Thymus (tissue), 11 donors: ENCODE data around the gene IFITM5. TPM values are rescaled to one million over a fixed set of nuclear protein-coding genes. Genes with fewer than 3 reads are reported as not detected.
A peak's percentile ranks its signal among the peaks of the same experiment; 100 is the strongest.
"Not testable (repeated sequence)": the region's sequence is repeated elsewhere in the genome, so short reads cannot be mapped to it uniquely, and the experiment has no call there.

Experiments used
- DNase-seq, 9 donors: peaks; one replicate each; pipeline ENCODE4 v3.0.0-alpha.2; 2013; ENCODE audit warnings: low spot score in 9 of 9, low read depth in 6 of 9, missing footprints in 1 of 9
- H3K27ac ChIP-seq, 2 donors: one replicate each; pipeline ENCODE4 v1.5.1; 2013; ENCODE audit warnings: control low read depth in 1 of 2, low read depth in 1 of 2, low read length in 1 of 2, mild to moderate bottlenecking in 1 of 2, moderate library complexity in 1 of 2
- H3K27me3 ChIP-seq, 2 donors: one replicate each; pipeline ENCODE4 v1.5.1; 2013; ENCODE audit warnings: low read length in 1 of 2; ENCODE audit not compliant: control insufficient read depth in 2 of 2, insufficient read depth in 1 of 2
- H3K36me3 ChIP-seq, 2 donors: one replicate each; pipeline ENCODE4 v1.5.1; 2013; ENCODE audit warnings: low read length in 1 of 2, mild to moderate bottlenecking in 1 of 2, moderate library complexity in 1 of 2; ENCODE audit not compliant: control insufficient read depth in 2 of 2, insufficient read depth in 2 of 2
- H3K4me1 ChIP-seq, 2 donors: one replicate each; pipeline ENCODE4 v1.5.1; 2013; ENCODE audit warnings: low read length in 2 of 2; ENCODE audit not compliant: control insufficient read depth in 2 of 2, insufficient read depth in 2 of 2
- H3K4me3 ChIP-seq, 2 donors: one replicate each; pipeline ENCODE4 v1.5.1; 2013; ENCODE audit warnings: low read length in 2 of 2, control low read depth in 1 of 2, mild to moderate bottlenecking in 1 of 2
- H3K9me3 ChIP-seq, 2 donors: one replicate each; pipeline ENCODE4 v1.5.1; 2013; ENCODE audit warnings: low read length in 1 of 2, mild to moderate bottlenecking in 1 of 2; ENCODE audit not compliant: control insufficient read depth in 2 of 2, insufficient read depth in 1 of 2
- WGBS: extraction: QIAGEN DNeasy Blood & Tissue Kit; methylation state at CpG from one replicate; pipeline ENCODE4 v1.1.7; 2013; 5-methylcytosine and 5-hydroxymethylcytosine counted together
- polyA plus RNA-seq: library from polyadenylated mRNA; stranded (reverse); fragments of 200-250 nt; gene quantifications from one replicate; pipeline ENCODE4 v1.2.3, GENCODE V29; 2013
- total RNA-seq: library from RNA; stranded (reverse); fragments of 120-200 nt; gene quantifications from one replicate; pipeline ENCODE4 v1.2.4, GENCODE V29; 2013
- donor health status: healthy.

The IFITM5 gene
- total and polyA plus RNA-seq, 2 donors, result 0.25 TPM; not detected in 1

DNA sequence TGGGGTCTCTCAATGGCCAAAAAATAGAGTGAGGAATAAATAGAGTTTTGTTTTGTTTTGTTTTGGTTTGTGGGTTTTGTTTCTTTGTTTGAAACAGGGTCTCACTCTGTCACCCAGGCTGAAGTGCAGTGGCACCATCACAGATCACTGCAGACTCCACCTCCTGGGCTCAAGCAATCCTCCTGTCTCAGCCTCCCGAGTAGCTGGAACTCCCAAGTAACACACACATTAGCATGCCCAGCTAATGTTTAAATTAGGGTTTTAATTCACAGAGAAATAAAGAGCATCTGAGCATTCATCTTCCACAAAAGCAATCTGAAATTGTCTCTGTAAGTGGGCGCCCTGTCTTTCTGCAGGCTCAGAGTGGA lies 30.5 kb upstream of the IFITM5 start:
- Histone ChIP-seq H3K4me1 (peaks cover 48 to 86% of the 10 kb centered on the region in 2 donors), H3K9me3 (peaks cover 0 to 19% of the 10 kb centered on the region in 2 donors), H3K4me3 (no peak overlapping the region), H3K27me3 (no peaks in the 10 kb centered on the region), H3K27ac (peak overlapping the region; percentile 43 to 76), H3K36me3 (peaks cover 0 to 2% of the 10 kb centered on the region in 2 donors)
- DNase-seq, result no peak
- 96% methylated on average over 2 of the region's 2 CpGs for WGBS

DNA sequence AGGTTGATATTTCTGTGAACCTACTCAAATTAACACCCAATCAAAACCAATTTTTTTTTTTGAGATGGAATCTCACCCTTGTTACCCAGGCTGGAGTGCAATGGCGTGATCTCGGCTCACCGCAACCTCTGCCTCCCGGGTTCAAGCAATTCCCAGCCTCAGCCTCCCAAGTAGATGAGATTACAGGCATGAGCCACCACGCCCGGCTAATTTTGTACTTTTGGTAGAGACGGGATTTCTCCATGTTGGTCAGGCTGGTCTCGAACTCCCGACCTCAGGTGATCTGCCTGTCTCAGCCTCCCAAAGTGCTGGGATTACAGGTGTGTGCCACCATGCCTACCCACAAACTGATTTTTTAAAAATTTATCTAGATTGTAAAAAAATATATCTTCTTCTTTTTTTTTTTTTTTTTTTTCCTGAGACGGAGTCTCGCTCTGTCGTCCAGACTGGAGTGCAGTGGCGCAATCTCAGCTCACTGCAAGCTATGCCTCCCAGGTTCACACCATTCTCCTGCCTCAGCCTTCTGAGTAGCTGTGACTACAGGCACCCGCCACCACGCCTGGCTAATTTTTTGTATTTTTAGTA lies 29.3 kb upstream of the IFITM5 start:
- 93% methylated on average over 15 of the region's 15 CpGs for WGBS
- peak overlapping the region in 1 of 2 donors; percentile 75 for H3K27ac ChIP-seq
- not testable (repeated sequence) for DNase-seq, H3K27me3 ChIP-seq, H3K36me3 ChIP-seq, H3K4me3 ChIP-seq
- H3K9me3 ChIP-seq, result peaks cover 0 to 19% of the 10 kb centered on the region in 2 donors
- peaks cover 48 to 87% of the 10 kb centered on the region in 2 donors for H3K4me1 ChIP-seq

DNA sequence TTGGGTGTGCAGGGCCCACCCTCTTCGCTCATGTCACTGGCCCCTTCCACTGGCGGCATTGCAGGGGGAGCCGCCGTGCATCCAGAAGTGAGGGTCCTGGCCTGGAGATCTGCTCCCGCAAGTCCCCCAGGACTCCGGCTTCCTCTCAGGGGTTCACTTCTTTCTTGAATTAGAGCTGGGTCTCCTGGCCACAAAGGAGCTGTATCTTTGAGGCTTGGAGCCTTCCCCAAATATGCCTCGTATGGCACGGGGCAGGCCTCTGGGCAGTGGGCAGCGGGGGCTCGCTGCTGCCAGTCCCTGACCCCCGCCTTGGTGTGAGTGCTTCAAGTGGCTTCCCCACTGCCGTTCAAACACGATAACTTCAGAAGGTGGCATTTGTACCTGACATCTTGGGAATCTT lies 28.7 kb upstream of the IFITM5 start:
- no peak for DNase-seq
- peaks cover 0 to 2% of the 10 kb centered on the region in 2 donors for H3K36me3 ChIP-seq
- WGBS, result 99% methylated on average over 13 of the region's 13 CpGs
- H3K27me3 ChIP-seq, result no peaks in the 10 kb centered on the region
- peak overlapping the region in 1 of 2 donors; percentile 27 for H3K27ac ChIP-seq
- H3K4me1 ChIP-seq, result peaks cover 46 to 81% of the 10 kb centered on the region in 2 donors
- H3K9me3 ChIP-seq, result peaks cover 0 to 19% of the 10 kb centered on the region in 2 donors
- no peak overlapping the region for H3K4me3 ChIP-seq

DNA sequence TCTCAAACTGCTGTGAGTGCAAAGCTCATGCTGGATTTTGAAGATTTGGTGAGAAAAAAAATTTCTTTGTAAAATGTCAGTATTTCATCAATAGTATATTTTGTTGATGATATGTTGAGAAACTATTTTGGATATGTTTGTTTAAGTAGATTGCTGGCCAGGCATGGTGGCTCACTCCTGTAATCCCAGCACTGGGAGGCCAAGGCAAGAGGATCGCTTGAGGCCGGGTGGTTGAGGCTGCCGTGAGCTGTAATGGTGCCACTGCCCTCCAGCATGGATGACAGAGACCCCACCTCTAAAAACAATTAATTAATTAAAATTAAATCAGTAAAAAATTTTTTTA lies 28.2 kb upstream of the IFITM5 start:
- H3K9me3 ChIP-seq, result peaks cover 0 to 19% of the 10 kb centered on the region in 2 donors
- DNase-seq, result no peak
- peaks cover 0 to 2% of the 10 kb centered on the region in 2 donors for H3K36me3 ChIP-seq
- peak overlapping the region; percentile 91 to 94 for H3K27ac ChIP-seq
- 99% methylated on average over 3 of the region's 3 CpGs for WGBS
- H3K4me1 ChIP-seq, result peaks cover 41 to 76% of the 10 kb centered on the region in 2 donors
- H3K27me3 ChIP-seq, result no peaks in the 10 kb centered on the region
- H3K4me3 ChIP-seq, result peak overlapping the region in 1 of 2 donors; percentile 35

DNA sequence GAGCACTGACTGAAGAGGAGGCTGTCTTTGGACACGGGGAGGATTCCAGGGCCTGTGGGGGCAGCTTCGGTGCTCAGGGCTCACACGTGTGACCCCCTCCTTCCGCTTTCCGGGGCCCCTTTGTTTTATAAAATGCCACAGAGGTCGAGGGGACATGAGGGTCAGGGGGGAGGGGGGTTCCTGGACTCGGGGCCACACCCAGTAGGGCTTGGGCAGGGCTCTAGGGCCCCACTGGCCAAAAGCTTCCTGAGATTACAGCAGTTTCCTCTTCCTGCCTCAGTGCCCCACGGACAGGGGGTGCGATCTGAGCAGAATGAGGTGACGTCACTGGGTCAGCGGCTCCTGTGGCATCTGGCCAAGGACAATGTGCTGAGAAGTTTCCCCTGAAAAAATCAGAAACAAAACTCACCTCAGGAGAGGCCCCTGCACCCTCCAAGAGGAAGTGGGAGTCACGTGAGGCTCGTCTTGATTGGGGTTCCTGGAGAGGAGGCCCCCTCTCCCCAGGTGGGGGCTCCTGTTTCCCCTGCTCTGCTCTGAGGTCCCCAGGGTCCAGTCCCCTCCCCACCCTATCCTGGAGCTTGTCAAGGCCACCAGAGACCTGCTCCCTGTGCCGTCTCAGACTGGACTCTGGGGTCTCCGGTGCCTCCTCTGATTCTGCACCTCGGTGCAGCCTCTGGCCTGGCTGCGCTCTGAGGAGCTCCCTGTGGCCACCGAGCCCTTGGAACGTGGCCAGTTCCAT lies 27.7 kb upstream of the IFITM5 start:
- peak overlapping the region; percentile 35 to 36 for H3K4me3 ChIP-seq
- H3K9me3 ChIP-seq, result peaks cover 0 to 19% of the 10 kb centered on the region in 2 donors
- peak in 5 of 9 donors; percentile 52 to 83 (median 63) for DNase-seq
- H3K4me1 ChIP-seq, result peaks cover 37 to 71% of the 10 kb centered on the region in 2 donors
- no peaks in the 10 kb centered on the region for H3K27me3 ChIP-seq
- H3K27ac ChIP-seq, result peak overlapping the region; percentile 91 to 94
- 11% methylated on average over 19 of the region's 19 CpGs for WGBS
- H3K36me3 ChIP-seq, result peaks cover 0 to 2% of the 10 kb centered on the region in 2 donors

DNA sequence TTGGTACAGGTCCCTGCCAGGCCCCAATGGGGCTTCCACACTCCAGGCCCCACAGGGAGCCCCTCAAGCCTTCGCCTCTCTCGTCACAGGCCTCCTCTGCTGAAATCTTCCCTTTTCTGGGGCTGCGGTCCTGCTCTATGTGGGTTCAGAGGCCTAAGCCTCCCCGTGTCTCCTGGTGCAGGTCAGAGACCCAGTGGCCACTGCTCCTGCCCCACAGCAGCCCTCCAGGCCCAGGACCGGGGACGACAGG lies 27.2 kb upstream of the IFITM5 start:
- Histone ChIP-seq H3K36me3 (peaks cover 0 to 2% of the 10 kb centered on the region in 2 donors), H3K27ac (peak overlapping the region; percentile 91 to 94), H3K4me1 (peaks cover 32 to 66% of the 10 kb centered on the region in 2 donors), H3K27me3 (no peaks in the 10 kb centered on the region), H3K9me3 (peaks cover 0 to 19% of the 10 kb centered on the region in 2 donors), H3K4me3 (peak overlapping the region in 1 of 2 donors; percentile 35)
- no peak for DNase-seq
- WGBS, result 57% methylated on average over 6 of the region's 6 CpGs

DNA sequence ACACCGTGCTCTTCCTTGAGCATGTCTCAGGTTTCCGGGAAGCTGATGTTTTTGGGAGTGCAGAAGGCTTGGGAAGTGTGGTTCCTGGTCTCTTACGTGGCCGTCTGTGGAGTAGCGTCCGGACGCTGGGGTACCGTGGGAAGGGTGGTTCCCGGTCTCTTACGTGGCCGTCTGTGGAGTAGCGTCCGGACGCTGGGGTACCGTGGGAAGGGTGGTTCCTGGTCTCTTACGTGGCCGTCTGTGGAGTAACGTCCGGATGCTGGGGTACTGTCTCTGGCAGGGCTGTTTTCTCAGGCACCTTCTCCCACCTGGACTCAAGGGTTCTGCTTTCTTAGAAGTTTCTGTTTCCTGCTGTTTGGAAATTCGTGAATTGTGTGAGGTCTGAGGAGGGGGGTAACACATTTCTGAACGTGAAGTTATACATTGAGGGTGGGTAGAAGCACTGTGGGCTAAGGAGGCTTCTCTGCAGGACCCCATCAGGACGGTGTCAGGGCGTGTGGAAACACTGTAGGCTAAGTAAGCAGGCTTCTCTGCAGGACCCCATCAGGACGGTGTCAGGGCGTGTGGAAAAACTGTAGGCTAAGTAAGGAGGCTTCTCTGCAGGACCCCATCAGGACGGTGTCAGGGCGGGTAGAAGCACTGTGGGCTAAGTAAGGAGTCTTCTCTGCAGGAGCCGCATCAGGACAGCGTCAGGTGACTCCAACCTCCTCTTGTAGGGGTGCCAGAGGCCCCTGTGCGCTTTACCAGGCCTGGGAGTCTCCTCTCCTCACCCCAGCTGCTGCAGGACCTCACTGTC lies 26.7 kb upstream of the IFITM5 start:
- peaks cover 0 to 19% of the 10 kb centered on the region in 2 donors for H3K9me3 ChIP-seq
- WGBS, result 88% methylated on average over 30 of the region's 30 CpGs
- peaks cover 0 to 2% of the 10 kb centered on the region in 2 donors for H3K36me3 ChIP-seq
- H3K4me3 ChIP-seq, result peak overlapping the region in 1 of 2 donors; percentile 35
- no peaks in the 10 kb centered on the region for H3K27me3 ChIP-seq
- H3K27ac ChIP-seq, result peak overlapping the region; percentile 91 to 94
- peaks cover 27 to 61% of the 10 kb centered on the region in 2 donors for H3K4me1 ChIP-seq
- peak in 1 of 9 donors; percentile 55 for DNase-seq

DNA sequence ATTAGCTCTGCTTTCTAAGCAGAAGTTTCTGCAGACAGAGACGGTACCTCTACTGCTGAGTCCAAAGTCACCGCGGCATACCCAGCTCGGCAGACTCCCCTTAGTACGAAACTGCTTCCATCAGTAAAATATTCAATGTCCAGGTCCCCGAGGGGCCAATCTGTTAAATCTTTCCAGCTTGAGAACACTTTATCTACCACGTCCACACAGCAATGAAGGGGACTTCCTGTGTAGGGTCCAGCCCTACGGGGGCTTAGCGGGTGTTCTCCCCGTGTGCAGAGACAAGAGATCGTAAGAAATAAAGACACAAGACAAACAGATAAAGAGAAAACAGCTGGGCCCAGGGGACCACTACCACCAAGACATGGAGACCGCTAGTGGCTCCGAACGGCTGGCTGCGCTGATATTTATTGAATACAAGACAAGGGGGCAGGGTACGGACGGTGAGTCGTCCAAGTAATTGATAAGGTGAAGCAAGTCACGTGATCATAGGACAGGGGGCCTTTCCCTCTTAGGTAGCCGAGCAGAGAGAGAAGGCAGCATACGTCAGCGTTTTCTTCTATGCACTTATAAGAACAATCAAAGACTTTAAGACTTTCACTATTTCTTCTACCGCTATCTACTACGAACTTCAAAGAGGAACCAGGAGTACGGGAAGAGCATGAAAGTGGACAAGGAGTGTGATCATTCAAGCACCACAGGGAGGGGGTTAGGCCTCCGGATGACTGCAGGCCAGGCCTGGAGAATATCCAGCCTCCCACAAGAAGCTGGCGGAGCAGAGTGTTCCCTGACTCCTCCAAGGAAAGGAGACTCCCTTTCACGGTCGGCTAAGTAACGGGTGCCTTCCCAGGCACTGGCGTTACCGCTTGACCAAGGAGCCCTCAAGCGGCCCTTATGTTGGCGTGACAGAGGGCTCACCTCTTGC lies 25.5 kb upstream of the IFITM5 start:
- not testable (repeated sequence) for H3K4me3 ChIP-seq, H3K27me3 ChIP-seq, H3K9me3 ChIP-seq, H3K36me3 ChIP-seq
- peak in 1 of 9 donors; percentile 24 for DNase-seq
- H3K4me1 ChIP-seq, result peaks cover 17 to 53% of the 10 kb centered on the region in 2 donors
- 86% methylated on average over 30 of the region's 34 CpGs for WGBS
- H3K27ac ChIP-seq, result peak overlapping the region in 1 of 2 donors; percentile 55
